HG02970 (cell line): ENCODE data around the gene SEZ6L2.
A peak's percentile ranks its signal among the peaks of the same experiment; 100 is the strongest.
"Not testable (repeated sequence)": the region's sequence is repeated elsewhere in the genome, so short reads cannot be mapped to it uniquely, and the experiment has no call there.

Source experiments
- ATAC-seq: cut with Tn5 transposase; IDR thresholded peaks from one replicate; pipeline ENCODE4 v1.9.1; 2021; ENCODE audit warnings: mild to moderate bottlenecking, moderate library complexity, moderate number of reproducible peaks; ENCODE audit not compliant: unreplicated experiment, low FRiP score

SEZ6L2 gene

DNA sequence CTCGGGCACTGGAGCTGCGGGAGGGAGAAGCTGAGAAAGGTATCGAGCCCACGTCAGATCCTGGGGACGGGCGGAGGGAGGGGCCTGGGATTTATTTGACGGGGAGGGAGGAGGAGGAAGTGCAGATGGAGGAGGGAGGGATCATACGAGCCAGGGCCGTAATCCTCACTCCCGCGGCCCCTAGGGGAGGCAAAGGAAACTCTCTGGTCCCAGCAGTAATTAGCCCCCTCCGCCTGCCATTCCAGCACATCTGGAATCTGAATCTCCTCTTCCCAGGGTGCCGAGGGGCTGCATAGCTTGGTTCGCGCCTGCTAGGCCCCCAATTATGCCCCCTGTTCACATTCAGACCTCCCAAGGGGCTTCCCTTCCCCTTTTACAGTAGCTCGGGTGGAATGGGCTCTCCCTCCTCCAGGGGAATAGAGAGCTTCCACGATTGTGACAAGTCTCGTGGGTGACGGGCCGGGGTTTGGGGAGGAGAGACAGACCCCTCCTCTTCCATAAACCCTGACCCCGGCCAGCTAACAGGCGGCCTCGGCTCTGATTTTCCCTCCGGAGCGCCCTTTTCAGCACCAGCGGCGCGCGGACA is at the start of gene SEZ6L2:
Gene SEZ6L2 (minus strand): TSS at position 35 of the 586 bp plus-strand sequence. CDS start 531 bp downstream, outside the sequence.
- ATAC-seq, result no peak

DNA sequence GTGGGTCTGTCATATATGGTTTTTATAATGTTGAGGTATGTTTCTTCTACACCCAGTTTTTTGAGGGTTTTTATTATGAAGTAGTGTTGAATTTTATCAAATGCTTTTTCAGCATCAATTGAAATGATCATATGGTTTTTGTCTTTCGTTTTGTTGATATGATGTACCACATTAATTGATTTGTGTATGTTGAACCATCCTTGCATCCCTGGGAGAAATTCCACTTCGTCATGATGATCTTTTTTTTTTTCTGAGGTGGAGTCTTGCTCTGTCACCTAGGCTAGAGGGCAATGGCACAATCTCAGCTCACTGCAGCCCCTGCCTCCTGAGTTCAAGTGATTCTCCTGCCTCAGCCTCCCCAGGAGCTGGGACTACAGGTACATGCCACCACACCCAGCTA is 48.5 kb upstream of the SEZ6L2 start:
- no peak for ATAC-seq

DNA sequence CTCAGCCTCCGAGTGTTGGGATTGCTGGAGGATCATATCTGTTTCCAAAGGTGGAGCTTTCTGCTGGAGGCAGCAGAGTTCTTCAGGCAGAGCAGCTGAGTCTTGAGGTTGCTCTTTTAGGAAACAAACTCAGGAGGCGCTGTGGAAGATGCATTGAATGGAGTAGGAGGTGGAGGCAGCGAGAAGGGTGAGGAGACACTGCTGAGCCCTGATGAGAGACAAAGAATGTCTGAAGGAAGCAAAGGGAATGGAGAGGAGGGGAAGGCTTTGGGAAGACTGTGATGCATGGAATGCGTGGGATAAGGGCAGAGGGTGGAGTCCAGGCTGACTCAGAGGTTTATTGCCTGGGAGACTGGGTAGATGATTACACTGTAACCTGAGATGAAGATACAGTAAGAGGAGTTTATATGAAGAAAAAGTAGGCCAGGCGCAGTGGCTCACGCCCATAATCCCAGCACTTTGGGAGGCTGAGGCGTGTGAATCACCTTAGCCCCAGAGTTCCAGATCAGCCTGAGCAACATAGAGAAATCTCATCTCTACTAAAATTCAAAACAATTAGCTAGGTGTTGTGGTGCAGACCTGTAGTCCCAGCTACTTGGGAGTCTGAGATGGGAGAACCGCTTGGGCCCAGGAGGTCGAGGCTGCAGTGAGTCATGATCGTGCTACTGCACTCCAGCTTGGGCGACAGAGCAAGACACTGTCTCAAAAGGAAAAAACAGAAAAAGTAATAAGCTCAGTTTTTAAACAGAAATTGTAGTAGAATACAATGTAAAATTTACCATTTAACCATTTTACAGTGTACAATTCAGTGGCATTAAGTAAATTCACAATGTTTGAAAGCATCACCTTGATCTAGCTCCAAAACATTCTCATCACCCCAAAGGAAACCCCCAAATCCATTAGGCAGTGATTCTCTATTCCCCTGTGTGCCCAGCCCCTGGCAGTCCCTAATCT is 44.8 kb upstream of the SEZ6L2 start:
- ATAC-seq, result no peak

DNA sequence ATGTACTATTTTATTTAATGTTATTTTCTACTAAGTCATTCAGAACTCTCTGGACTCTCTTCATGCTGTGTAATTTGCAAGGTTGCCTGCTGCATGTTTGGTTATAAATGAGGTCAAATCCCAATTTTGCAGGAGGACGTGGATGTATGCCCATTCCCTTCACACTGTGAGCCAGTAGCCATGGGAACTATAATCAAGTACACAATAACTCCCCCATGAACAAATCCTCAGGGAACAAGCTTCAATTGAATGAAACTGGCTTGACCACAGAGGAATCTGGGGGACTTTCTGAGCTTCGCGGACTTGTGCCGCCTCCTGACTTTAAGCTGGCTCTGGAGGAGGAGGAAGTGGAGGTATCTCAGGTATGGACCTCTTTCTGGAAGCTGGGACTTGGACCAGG is 41.3 kb upstream of the SEZ6L2 start:
- no peak for ATAC-seq

DNA sequence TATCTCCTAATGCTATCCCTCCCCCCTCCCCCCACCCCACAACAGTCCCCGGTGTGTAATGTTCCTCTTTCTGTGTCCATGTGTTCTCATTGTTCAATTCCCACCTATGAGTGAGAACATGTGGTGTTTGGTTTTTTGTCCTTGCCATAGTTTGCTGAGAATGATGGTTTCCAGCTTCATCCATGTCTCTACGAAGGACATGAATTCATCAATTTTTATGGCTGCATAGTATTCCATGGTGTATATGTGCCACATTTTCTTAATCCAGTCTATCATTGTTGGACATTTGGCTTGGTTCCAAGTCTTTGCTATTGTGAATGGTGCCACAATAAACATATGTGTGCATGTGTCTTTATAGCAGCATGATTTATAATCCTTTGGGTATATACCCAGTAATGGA is 32.4 kb upstream of the SEZ6L2 start:
- not testable (repeated sequence) for ATAC-seq

DNA sequence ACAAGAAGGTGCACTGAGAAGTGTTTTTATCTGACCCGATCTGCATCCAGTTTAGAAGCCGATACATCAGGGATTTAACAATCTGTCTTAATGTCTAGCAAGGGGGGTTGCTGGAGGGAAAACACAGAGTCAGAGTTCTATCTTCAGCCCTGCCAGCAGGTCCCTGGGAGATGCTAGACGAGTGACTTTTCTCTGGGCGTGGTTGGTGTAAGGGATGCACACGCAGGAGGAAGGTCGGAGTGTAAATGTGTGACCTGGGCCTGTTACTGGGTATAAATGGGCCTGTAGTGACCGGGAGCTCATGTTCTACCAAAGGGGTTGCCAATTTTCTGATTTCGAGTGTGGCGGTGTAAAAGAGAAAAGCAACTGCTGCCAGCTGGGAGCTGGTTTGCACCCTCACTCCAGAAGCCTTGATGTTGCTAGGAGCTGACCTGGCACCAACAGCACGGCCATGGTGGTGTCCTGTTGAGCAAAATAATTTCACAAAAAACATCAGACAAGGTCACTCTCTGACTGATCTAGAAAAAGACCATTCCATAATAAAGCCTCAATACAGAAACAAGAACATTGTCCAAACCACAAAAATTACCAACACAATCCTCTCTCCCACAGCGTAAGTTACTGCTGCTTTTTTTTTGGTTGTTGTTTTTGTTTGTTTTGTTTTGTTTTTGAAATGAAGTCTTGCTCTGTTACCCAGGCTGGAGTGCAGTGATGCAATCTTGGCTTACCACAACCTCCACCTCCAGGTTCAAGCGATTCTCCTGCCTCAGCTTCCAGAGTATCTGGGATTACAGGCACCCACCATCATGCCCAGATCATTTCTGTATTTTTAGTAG is 27.9 kb upstream of the SEZ6L2 start:
- no peak for ATAC-seq

DNA sequence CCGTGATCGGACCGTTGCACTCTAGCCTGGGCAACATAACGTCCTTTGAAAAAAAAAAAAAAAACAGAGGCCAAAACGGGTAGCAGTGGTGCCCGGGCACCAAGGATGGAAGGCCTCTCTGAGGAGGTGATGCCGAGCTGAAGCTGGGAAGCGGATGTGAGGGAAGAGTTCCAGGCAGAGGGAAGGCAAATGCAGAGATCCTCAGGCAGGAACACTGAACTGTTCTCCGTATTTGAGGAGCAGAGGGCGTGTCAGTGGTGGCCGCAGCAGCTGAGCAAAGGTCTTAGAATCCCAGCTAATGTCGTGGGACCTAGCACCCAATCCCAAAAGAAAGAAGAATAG is 27.3 kb upstream of the SEZ6L2 start:
- ATAC-seq, result peak; percentile 14

DNA sequence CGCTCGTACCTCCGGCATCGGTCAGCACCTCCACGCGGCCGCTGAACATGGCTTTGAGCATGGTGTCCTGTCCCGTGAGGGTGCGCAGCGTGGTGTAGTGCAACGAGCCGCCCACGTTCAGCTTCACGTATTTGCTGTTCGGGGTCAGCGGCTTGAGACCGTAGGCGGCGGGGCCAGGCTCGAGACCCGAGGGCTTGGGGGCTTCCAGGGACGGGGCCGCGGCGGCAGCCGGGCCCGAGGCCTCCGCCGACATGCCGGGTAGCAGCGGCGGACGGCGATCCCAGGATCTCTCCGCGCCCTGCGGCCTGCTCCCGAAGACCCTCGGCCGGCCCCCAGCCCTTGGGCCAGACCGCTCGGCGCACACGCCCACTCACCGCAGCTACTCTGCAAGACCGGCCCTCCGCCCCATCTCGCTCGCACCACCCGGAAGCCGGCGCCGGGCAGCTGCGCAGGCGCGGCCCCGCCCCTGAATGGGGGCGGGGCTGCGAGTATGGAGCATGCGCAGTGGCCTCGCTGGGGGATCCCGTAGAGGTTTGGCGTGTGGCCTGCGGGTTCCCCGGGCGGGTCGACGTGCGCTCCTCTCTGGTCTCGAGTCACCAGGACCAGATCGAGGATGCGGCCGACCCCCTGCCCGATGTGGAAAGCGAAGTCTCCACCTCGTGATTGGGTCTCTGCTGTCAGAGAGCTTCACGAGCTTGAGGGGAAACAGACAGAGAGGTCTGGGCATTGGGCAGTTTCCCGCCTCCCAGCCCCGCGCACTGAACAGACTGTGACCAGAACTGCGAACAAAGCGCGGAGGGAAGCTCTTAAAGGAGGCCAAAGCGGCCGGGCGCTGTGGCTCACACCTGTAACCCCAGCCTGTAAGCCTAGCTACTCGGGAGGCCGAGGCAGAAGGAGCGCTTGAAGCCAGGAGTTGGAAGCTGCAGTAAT is 26.7 kb upstream of the SEZ6L2 start, which contains the start of gene KCTD13:
Gene KCTD13 (minus strand): TSS at position 446 of the 930 bp plus-strand sequence. CDS start 193 bp downstream, at position 253.
- ATAC-seq, result peak; percentile 88

DNA sequence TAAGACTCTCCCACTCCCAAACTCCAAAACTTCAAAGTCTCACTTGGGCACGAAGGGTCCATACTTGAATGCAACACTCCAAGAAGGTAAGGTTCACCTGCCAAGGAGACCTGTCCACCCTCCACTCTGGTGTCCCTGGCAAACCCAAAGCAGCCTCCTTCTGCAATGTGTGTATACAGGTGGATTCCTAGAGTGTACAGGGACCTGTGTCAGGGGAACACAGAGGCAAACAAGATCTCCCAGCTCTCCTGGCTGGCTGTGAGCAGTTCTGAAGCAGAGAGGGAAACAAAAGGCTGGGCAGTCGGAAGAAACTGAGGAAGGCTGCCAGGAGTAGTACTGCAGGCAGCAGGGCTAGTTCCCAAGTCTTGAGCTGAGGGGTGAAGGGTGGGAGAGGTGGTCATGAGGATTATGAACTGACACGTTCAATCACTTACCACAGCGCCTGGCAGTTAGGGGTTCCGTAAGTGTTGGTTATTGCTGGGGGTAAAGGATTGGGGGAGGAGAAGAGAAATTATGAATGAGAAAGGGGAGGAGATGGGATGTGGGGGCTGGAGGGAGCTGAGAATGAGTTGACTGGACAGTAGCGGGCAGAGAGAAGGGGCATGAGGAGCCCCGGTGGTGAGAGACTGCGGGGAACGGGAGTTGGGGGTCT is 25.9 kb upstream of the SEZ6L2 start:
- ATAC-seq, result no peak

DNA sequence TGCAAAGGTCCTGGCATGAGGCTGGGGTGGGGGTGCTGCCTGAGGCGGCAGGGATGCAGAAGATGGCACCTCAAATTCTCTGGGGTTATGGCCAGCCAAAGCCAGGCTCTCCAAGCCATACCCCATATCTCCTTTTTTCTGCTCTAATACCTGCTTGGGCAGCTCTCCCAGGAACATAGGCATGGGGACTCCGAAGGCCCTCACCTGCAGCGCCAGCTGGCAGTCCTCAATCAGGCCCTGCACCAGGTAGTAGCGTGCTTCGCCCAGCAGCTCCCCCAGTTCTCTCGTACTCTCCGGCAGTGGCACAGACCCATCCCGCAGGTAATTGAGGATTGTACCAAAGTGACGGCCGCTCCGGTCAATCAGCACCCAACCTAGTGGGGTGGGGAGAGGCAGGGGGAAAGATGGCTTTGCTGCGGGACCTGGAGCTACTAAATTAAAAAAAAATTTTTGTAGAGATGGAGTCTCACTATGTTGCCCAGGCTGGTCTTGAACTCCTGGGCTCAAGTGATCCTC is 23.7 kb upstream of the SEZ6L2 start:
- ATAC-seq, result no peak

DNA sequence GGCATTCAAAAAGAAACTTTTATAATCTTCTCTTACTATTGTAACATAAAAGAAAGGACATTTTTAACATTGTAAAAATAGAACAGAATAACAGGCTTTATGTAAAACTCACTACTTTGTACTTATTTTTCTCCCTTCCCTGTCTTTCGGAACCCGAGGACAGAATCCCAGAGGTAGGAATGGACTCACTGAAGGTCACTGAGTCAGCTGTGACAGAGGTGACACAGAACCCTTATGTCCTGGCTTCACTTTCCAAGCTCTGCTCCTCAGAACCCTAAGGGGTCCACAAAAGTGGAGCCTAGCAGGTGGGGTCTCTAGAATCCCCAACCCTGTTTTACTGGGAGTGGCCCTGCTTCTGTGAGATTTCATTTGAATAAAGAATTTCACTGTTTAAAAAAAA is 23.0 kb upstream of the SEZ6L2 start:
- no peak for ATAC-seq

DNA sequence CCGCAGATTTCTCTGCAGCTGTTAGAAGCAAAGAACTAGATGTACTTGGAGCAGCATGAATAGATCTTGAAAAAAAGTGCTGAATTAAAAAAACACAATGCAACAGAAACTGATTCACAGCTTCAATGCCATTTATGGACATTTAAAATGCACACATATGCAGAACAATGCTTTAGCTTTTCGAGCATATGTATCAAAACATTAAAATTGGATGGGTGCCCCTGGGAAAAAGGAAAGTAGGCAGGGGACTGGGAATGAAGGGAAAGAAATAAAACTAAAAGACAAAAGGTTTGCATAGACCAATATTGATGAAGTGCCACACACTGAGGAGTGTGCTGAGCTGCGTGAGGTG is 21.7 kb upstream of the SEZ6L2 start:
- ATAC-seq, result no peak

DNA sequence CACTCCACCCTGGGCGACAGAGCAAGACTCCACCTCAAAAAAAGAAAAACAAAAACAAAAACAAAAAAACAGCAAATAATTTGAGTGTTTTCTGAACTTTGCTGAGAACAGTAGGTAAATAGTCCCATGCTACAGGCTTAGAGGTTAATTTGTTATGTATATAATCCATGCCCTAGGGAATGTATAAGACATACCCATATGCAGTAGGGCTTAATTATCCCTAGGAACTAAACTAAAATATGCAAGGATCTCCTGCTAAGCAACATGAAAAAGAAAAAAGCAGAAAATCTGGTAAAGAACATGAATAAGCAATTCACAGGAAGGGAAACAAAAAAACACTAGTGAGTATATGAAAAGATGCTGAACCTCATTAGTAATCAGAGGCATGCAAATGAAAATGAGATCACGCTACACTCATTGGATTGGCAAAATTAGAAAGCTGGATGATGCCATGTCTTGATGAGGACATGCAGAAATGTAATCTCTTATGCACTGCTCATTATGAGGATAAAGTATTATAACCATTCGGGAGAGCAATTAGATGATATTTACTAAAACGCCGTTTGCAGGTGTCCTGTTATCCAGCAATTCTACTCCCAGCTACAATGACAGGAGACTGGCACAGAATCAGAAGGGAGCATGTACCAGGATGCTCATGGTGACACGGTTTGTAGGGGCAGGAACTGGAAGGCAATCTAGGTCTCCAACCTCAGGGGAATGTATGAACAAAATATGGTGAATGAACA is 21.1 kb upstream of the SEZ6L2 start:
- ATAC-seq, result no peak

DNA sequence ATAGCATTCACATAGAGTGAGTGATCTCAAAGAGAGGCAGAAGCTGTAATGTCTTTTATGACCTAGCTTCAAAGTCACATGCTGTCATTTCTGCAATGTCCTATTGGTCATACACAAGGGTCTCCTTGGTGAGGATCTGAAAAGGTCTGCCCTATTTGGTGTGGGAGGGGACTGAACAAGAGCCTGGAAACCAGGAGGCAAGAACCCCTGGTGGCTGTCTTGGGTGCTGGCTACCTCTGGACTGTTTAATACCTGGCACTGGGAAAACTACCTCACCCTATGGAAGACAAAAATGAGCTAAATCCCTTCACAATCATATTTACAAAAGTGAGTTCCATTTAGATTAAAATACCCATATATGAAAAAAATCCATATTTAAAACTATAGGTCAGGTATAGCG is 17.6 kb upstream of the SEZ6L2 start:
- no peak for ATAC-seq

DNA sequence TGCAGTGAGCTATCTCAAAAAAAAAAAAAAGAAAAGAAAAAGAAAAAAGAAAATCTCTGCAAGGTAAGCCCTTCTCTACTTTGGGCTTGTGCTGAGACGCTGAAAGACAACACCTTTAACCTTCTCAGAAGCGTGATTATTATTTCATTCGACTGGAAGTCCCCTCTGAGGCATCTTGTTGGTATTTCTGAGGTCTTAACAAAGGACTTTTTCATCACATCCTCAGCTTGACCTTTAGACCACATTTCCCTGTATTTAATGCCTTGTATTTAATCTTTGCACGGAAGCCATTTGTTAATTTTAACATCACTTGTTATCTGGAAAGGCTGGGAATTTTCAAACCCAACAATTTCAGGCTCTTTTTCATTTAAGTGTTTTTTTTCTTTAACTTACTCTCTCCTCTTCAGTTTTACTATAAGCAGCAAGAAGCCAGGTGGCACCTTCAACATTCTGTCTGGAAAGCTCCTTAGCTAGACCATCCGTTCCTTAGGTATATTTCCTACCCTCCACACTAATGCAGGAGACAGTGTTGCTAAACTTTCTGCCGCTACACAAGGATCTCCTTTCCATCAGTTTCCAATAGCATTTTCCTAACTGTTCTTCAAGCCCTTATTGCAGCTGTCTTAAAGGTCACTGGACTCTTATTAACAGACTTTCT is 16.4 kb upstream of the SEZ6L2 start:
- ATAC-seq, result no peak

DNA sequence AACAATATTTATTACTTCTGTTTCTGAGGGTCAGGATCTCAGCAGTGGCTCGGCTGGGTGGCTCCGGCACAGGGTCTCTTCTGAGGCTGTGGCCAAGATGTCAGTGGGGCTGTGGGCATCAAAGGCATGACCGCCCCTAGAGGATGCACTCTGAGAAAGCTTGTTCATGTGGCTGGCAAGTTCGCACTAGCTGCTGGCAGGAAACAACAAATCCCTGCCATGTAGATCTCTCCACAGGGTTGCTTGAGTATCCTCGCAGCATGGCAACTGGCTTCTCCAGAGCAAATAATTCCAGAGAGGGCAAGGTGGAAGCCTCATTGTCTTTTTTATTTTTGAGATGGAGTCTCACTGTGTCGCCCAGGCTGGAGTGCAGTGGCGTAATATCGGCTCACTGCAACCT is 14.2 kb upstream of the SEZ6L2 start:
- no peak for ATAC-seq

DNA sequence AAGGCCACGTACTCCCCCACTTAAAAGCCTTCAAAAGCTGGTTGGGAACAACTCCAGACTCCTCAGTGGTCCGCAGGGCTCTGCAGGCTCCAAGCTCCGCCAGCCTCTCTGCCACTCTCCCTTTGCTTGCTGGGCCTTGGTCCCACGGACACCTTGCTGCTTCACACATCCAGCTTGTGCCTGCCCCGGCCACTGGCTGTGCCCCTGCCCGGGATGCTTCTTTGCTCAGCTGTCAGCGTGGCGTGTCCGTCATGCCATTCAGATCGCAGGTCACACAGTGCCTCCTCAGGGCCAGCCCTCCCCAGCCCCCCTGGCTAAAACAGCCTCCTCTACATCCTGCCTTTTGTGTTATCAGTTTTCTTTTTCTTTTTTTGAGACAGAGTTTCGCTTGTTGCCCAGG is 12.7 kb upstream of the SEZ6L2 start:
- ATAC-seq, result no peak

DNA sequence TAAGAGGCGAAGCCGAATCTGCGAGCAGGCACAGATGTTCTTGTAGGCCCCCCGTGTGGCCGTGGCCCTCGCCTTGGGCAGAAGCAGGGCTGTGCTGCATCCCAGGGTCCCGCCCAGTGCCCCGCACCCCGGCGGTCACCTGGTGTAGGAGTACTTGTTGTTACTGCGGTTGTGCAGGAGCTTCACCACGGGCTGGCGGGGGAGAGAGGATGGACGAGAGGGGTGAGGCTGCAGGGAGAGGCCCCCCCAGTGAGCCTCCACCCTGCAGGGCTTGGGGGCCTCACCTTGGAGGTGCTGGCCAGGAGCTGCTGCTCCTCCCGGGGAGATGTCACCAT is 12.3 kb upstream of the SEZ6L2 start:
- ATAC-seq, result no peak
